ENCODE measurements around the gene UBE3A. TPM values are rescaled to one million over a fixed set of nuclear protein-coding genes. Genes with fewer than 3 reads are reported as not detected.

The UBE3A gene
- total RNA-seq, 1 donor from 2014 or later: 60.8 TPM

DNA sequence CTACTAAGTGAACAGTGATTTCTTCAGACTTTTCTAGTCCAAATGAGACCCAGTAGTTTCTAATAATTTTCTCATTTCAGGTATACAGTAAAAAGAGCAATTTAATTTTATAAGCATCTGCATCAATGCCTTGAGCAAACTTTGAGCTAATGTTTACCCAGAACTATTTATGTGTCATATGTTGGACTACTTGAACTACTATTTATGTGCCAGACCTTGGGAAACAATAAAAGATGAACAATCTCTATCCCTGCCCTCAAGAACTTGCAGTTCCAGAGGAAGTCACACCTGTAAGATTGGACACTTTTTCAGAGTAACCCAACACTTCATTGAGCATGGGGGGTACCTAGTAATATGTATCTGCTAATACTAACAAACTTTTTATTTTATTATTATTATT is 2.3 kb upstream of the UBE3A start:
- no peak for DNase-seq (ENCODE audit: low read depth)
- TF ChIP-seq, protein P1, sequence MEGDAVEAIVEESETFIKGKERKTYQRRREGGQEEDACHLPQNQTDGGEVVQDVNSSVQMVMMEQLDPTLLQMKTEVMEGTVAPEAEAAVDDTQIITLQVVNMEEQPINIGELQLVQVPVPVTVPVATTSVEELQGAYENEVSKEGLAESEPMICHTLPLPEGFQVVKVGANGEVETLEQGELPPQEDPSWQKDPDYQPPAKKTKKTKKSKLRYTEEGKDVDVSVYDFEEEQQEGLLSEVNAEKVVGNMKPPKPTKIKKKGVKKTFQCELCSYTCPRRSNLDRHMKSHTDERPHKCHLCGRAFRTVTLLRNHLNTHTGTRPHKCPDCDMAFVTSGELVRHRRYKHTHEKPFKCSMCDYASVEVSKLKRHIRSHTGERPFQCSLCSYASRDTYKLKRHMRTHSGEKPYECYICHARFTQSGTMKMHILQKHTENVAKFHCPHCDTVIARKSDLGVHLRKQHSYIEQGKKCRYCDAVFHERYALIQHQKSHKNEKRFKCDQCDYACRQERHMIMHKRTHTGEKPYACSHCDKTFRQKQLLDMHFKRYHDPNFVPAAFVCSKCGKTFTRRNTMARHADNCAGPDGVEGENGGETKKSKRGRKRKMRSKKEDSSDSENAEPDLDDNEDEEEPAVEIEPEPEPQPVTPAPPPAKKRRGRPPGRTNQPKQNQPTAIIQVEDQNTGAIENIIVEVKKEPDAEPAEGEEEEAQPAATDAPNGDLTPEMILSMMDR (conservative IDR thresholded peaks at IDR 0.05; ENCODE audit: low read depth, low read length): no peak
- no peak overlapping the region for H3K4me3 ChIP-seq (ENCODE audit: low read depth, low read length)

DNA sequence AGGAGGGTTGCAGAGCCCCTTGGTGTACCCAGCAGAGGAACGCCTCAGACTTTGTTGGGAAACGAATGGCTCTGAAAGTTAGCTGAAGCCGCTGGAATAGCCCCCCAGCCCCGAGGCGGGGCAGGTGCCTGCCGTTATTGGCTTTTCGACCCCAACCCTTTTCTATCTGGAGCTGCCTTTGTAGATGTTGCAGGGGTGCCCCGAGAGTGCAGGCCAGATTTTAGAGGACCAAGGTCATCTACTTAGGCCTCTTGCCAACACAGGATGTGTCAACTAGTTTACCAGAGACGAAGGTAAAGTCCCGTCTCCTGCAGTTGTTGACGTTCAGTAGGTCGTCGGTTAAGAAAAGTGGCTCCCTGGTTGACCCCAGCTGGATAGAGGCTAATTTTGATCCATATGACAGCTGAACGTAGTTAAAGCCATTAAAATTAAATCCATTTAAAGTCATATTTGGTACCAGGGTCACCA is 579 bp upstream of the UBE3A start:
- peak overlapping the region; percentile 94 for H3K4me3 ChIP-seq (ENCODE audit: low read depth, low read length)
- DNase-seq (ENCODE audit: low read depth): no peak
- TF ChIP-seq, protein P1 (conservative IDR thresholded peaks at IDR 0.05; ENCODE audit: low read depth, low read length): no peak

DNA sequence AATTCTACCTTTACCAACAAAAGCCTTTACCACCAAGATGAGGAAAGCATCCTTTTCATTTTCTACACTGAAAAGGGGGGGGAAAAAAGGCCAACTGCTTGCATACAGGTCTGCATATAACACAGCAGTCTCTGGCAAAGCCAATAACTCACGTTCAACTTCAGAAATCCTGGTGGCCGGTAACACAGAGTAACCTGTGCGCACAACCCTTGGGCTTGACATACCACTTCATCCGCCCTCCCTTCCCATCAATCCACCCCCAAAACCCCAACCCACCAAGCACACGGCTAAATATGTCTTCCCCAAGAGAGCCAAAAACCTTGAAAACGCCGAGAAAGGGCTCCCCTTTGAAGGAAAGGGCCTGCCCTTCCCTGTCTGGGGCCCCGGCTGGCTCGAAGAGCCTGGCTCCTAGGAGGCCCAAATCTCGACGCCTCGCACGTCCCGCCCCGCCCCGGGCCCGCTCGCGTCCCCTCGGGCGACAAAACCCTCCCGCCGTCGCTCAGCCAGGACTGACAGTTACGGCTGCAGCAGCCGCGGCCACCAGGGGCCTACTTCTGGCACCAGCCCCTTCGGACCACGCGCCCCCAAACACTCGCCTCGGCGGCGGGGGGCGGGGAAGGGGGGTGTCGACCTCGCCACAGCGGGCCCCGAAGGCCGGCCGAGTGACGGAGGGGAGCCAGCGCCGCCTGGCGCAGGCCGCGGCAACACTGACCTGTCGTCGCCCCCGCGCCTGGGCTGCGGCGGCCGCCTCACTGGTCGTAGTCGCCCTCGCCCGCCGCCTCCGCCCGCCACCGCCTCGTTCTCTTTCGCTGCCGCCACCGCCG is 835 bp downstream of the UBE3A start:
- H3K4me3 ChIP-seq (ENCODE audit: low read depth, low read length): peak overlapping the region; percentile 94
- no peak for DNase-seq (ENCODE audit: low read depth)
- TF ChIP-seq, protein P1 (conservative IDR thresholded peaks at IDR 0.05; ENCODE audit: low read depth, low read length): peak; percentile 39

DNA sequence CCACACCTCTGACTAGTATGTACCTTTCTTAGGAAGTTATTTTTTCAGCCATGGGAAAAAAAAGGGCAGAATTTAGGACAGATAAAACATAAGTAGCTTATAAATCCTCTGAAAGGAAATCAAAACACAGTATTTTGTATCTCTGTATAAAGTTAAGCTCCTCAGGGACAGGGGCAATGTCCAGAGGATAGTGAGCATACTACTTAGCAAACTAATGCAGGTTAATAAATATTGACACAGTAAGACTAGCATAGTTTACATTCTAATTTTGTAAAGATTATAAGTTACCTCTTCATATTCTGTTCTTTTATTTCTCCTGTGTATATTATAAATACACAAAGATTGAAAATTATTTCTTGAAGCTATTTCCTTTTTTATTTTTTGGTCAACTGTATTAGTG is 2.1 kb downstream of the UBE3A start:
- H3K4me3 ChIP-seq (ENCODE audit: low read depth, low read length): peak overlapping the region; percentile 94
- no peak for DNase-seq (ENCODE audit: low read depth)
- TF ChIP-seq, protein P1 (conservative IDR thresholded peaks at IDR 0.05; ENCODE audit: low read depth, low read length): no peak

DNA sequence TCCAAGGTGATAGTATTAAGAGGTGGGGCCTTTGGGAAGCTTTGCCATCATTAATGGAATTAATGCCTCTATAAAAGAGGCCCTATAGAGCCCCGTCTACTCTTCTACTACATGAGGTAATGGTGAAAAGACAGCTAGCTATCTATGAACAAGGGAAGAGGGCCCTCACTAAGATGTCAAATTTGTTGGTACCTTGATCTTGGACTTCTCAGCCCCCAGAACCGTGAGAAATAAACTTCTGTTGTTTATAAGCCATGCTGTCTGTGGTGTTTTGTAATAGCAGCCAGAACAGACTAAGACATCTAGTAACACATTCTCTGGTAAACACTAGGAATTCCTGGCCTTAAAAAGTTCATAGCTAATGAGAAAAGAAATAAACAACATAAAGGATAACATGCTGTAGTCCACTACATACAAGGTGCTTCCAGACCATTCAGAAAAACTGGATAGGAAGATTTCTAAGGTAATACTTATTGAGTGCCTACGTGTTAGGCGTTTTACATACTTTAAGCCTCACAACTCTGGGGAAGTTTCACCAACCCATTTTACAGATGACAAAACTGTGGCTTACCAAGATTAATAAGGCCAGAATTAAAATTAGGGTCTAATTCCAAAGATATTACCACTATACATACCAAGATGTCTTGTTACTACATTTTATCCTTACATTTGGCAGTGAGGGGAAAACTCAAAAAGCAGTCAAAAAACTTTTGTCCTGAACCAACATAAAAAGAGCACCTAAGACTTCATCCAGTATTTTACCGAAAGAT is 3.2 kb downstream of the UBE3A start:
- TF ChIP-seq, protein P1 (conservative IDR thresholded peaks at IDR 0.05; ENCODE audit: low read depth, low read length): no peak
- H3K4me3 ChIP-seq (ENCODE audit: low read depth, low read length): no peak overlapping the region
- no peak for DNase-seq (ENCODE audit: low read depth)

DNA sequence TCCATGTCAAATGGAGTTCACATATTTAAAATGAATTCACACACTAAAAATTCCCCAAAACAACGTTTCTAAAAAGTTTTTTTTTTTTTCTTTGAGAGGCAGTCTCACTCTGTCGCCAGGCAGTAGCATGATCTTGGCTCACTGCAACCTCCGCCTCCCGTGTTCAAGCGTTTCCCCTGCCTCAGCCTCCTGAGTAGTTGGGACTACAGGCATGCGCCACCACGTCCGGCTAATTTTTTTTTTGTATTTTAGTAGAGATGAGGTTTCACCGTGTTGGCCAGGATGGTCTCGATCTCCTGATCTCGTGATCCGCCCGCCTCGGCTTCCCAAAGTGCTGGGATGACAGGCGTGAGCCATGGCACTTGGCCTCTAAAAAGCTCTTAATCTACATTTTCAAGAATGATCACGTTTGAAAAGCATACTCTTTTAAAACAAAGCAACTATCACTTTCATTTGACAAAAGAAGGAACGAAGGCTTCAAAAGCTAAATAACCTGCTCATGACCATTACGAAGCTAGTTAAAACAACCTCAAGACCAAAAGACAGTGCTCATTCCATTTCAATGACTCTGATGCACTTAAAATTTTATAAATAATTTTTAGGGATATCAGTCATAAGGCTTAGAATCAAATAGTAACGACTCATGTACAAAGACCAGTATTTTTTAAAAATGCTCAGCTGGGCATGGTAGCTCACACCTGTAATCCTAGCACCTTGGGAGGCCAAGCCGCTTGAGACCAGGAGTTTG is 5.5 kb downstream of the UBE3A start:
- no peak overlapping the region for H3K4me3 ChIP-seq (ENCODE audit: low read depth, low read length)
- TF ChIP-seq, protein P1 (conservative IDR thresholded peaks at IDR 0.05; ENCODE audit: low read depth, low read length): no peak
- no peak for DNase-seq (ENCODE audit: low read depth)
